Left kidney (tissue), 8 donors: ENCODE measurements around the gene IP6K1. TPM values are rescaled to one million over a fixed set of nuclear protein-coding genes. Genes with fewer than 3 reads are reported as not detected.
"Not testable (repeated sequence)": the region's sequence is repeated elsewhere in the genome, so short reads cannot be mapped to it uniquely, and the experiment has no call there.

Experiments
- DNase-seq: peaks from one replicate; pipeline ENCODE4 v3.0.0-alpha.2; 2013
- long read RNA-seq, 8 donors: transcript quantifications; one replicate each; lab custom pipeline, GENCODE V29; 2026
- polyA plus RNA-seq: library from polyadenylated mRNA; unstranded; fragments of 120-200 nt; gene quantifications from one replicate; pipeline ENCODE4 v1.2.1, GENCODE V29; 2013; ENCODE audit not compliant: insufficient read length

The IP6K1 gene
- polyA plus RNA-seq, result 50.9 TPM
- long read RNA-seq, donor 1, full-length matches to known transcripts, result 18 of 30 reads
- long read RNA-seq, donor 1, partial matches to known transcripts, result 12 of 30 reads
- long read RNA-seq, donor 1, other reads (novel, unspliced or antisense), result 0 of 30 reads
- long read RNA-seq, donor 2, full-length matches to known transcripts, result 18 of 18 reads
- long read RNA-seq, donor 2, partial matches to known transcripts, result 0 of 18 reads
- long read RNA-seq, donor 2, other reads (novel, unspliced or antisense), result 0 of 18 reads
- long read RNA-seq, donor 3, full-length matches to known transcripts, result 4 of 4 reads
- long read RNA-seq, donor 3, partial matches to known transcripts, result 0 of 4 reads
- long read RNA-seq, donor 3, other reads (novel, unspliced or antisense), result 0 of 4 reads
- long read RNA-seq, donor 4, partial matches to known transcripts, result 0 of 1 reads
- long read RNA-seq, donor 4, other reads (novel, unspliced or antisense), result 0 of 1 reads
- long read RNA-seq, donor 5, full-length matches to known transcripts, result 5 of 5 reads
- long read RNA-seq, donor 5, partial matches to known transcripts, result 0 of 5 reads
- long read RNA-seq, donor 5, other reads (novel, unspliced or antisense), result 0 of 5 reads
- long read RNA-seq, donor 6, full-length matches to known transcripts, result 8 of 8 reads
- long read RNA-seq, donor 6, partial matches to known transcripts, result 0 of 8 reads
- long read RNA-seq, donor 6, other reads (novel, unspliced or antisense), result 0 of 8 reads
- long read RNA-seq, donor 7, full-length matches to known transcripts, result 16 of 66 reads
- long read RNA-seq, donor 7, partial matches to known transcripts, result 24 of 66 reads
- long read RNA-seq, donor 7, other reads (novel, unspliced or antisense), result 26 of 66 reads
- long read RNA-seq, donor 8, full-length matches to known transcripts, result 7 of 7 reads
- long read RNA-seq, donor 8, partial matches to known transcripts, result 0 of 7 reads
- long read RNA-seq, donor 8, other reads (novel, unspliced or antisense), result 0 of 7 reads

DNA sequence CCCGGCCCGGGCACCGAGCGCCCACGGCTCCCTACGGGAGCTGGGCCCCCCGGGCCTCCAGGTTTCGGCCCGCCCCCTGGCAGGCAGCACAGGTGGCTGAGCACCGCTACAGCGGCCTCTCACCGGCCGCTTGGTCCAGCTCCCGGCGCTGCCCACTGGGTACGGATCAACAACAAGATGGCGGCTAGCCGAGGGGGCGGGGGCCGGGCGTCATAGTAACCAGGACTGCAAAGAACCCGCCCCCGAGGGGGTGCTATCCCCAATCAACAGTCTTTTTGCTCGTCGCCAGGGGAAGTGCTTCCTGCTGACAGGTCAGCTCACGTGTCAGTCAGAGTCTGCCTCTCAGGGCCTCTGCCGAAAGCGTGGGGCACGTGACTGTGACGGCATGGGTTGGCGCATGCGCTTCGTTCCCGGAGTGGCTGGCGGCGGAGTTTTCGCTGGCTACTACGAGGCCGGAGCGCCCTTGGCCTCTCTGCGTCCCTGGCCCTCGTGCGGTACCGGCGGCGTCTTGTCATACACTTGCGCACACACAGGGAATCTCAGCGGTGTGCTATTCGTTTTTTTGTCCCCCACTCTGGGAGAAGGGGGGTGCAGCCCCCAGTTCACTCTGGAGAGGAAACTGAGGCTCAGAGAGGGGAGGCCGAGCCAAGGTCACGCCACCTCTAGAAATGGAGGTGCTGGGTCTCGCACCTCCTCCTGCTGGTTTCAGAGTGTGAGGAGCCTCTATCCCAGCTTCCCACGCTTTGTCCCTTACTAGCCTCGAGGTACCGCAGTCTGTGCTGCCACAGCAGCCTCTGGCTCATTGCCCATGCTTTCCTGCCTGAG is at the start of gene IP6K1:
Gene IP6K1, minus strand, starts transcription at position 186 of the 825 bp plus-strand sequence. CDS start 38,502 bp downstream, outside the sequence.
- peak; percentile 100 for DNase-seq

DNA sequence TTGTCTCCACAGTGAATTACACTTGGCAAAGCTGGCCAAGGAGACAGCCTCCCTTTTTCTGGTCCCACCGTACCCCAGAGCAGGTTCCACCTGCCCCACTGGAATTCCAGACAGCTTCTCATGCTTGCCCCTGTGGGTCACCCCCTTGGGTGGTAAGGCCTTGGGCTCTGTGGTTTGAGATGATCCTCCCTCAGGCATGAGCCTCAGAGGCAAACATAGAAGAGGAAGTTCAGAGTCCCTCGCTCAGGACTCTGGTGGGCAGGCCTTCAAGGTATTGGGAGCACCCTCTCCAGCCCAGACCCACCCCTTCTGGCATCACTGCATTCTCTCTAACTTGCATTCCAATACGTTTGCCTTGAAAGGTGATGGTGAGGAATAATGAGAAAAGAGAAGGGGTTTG is 45.0 kb upstream of the IP6K1 start:
- DNase-seq, result no peak

GRCh38 chr3:49826016-49826415 is 39.7 kb upstream of the IP6K1 start:
- DNase-seq, result no peak

DNA sequence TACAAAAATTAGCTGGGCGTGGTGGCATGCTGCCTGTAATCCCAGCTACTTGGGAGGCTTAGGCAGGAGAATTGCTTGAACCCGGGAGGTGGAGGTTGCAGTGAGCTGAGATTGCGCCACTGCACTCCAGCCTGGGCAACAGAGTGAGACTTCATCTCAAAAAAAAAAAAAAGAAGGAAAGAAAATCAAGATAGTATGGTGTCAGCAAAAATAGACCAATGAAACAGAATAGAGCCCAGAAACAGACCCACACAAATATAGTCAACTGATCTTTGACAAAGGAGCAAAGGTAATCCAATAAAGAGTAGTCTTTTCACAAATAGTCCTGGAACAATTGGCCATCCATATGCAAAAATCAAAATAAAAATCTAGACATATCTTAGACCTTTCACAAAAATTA is 36.8 kb upstream of the IP6K1 start:
- not testable (repeated sequence) for DNase-seq

- peak; percentile 67 for DNase-seq
These were observed 27.3 kb upstream of the IP6K1 start, which contains the start of gene UBA7 for GRCh38 chr3:49813497-49814174. TSS of gene UBA7 (minus strand) at chr3:49813953. CDS start at chr3:49813787, 166 bp downstream.

DNA sequence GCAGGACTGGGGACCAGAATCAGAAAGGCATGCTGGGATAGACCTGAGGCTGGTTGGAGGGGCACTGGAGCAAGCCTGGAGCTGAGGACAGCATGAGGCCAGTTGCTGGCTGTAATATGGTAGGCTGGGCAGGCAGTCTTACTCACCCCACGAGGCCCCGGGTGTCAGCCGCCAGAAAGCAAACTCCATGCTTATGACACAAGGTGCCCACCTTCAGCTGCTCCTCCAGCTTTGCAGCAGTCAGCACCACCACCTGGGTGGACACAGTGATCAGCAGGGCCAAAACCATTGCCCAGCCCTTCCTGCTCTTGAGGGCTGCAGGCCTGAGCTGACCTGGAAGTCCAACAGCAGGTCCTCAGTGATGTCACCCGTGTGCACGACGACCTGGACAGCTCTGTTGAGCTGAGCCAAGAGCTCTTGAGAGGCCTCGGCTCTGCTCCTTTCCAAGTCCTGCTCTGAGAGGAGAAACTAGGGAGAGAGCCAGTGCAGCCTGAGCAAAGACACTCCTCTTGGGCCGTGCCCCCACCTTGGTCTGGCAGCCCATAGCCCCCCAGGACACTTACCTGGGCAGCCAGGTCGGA is 26.7 kb upstream of the IP6K1 start:
- no peak for DNase-seq

DNA sequence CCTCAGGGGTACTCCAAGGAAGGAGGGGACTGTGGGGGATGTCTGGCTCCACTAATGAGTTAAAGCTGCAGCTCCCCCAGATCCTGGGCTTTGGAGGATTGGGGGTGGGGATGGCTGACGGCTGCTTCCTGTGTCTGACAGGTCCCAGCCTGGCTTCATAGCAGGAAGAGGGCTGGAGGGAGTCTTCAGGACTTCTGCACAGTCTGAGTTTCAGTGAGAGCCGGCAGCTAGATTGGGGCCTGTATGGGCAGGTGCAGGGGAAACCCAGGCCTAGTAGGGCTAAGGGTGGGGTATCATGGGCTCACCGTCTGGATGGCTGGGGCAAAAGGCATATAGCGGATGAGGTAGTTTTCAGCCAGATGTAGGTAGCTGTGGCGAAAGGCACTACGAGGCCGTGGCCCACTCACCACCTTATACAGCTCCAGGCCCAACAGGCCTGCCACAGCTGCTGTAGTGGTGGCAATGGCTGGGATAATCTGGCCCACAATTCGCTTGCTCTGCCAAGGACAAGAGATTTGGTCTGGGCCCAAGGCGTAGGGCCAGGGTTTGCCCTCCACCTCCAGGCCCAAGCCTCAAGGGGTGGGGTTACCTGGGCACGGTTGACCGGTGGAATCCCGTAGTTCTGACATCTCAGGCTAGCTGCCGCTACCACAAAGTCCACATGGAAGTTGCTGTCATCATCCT is 21.2 kb upstream of the IP6K1 start:
- DNase-seq, result no peak

DNA sequence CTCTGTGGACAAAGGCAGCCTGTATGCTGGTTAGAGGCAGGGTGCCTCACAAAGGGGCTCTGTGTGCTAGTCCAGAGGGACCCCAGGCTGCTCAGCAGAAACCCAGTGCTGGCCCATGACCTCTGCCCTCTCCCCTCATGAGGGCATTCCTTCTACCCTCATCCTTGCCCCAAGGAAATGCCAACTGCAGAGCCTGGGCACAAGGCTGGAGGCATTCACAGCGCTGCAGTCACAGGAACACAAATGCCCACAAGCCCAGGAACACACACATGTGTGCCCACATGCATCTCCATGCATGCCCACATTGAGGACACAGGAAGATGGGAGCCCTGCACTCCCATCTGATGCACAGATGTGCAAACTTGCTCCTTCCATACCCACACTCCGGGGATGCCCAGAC is 20.5 kb upstream of the IP6K1 start:
- no peak for DNase-seq

GRCh38 chr3:49805897-49806701 is 19.8 kb upstream of the IP6K1 start:
- peak; percentile 85 for DNase-seq

DNA sequence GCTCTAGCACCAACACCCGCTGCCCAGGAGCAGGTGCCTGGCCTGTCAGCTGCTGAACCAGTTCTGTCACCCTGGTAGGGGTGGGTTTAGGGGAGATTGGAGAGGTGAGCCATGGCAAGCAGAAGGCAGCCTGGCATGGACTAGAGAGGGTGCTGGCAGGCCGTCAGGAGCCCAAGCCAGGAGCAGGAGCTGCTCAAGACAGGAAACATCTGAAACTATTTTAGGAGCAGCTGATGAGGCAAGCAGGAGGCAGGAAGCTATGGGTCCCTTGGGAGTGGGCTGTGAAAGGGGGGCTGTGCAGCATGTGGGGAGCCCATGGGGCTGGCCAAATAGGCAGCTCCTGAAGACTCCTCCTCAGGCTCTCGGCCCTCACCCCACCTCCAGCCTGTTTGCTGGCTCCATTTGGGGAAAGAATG is 19.0 kb upstream of the IP6K1 start:
- DNase-seq, result peak; percentile 75

DNA sequence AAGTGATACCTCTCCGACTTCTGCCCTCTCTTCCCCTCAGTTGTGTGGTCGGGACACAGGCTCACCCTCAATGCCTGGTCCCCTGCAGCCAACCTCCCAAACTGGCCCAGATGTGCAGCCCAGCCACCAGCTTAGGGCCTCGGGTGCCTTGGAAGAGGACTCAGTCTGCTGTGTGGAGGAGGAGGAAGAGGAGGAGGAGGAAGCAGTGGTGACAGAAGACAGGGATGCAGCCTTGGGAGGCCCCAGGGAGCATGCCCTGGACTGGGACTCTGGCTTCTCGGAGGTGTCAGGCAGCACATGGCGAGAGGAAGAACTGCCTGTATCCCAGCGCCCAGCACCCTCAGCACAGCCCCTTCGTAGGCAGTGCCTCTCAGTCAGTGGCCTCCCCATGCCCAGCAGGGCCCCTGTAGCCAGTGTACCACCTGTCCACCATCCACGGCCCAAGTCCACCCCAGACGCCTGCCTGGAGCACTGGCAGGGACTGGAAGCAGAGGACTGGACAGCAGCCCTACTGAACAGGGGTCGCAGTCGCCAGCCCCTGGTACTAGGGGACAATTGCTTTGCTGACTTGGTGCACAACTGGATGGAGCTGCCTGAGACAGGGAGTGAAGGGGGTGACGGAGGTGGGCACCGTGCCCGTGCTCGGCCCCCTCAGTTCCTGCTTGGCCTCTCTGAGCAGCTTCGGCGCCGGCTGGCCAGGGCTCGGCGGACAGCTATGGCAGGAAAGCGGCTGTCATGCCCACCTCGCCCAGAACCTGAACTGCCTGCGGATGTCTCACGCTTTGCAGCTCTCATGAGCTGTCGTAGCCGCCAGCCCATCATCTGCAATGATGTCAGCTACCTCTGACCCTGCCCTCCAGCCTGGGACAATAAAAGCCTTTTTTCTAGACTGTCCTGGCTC is 18.0 kb upstream of the IP6K1 start:
- no peak for DNase-seq

DNA sequence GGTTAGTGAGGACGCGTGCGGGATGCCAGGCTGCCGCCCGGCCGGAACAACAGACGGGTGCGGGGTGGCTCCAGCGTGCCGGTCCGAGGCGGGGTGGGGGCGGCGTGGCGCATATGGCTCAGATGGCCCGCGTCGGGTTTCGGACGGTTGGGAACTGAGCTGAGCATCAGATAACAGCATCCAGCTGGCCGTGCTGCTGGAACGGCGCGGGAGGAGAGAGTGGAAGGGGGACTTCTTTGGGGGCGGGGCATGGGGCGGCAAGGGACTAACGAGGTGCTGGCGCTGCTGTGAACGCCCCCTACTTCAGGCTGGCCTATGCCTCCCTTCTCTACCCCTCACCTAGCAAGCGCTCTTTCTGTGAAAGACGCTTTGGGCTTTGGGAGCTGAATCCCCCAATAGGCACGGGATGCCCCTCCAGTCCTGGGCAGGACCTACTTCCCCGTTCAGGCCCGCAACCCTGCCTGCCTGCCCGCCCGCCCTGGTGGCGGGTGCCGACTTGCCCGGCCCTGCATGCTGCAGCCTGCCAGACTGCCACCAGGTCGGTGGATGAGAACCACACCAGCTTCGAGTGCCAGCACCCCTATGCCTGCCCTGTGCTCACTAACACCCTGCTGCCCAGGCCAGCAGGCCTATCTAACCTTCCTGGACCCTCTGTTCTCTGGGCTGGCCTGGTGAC is 17.3 kb upstream of the IP6K1 start:
- no peak for DNase-seq

- DNase-seq, result peak; percentile 86
These were observed 16.6 kb upstream of the IP6K1 start, which contains the start of gene INKA1 for GRCh38 chr3:49802719-49803464. TSS of gene INKA1 (plus strand) at chr3:49803261. CDS start at chr3:49803393, 132 bp downstream.

DNA sequence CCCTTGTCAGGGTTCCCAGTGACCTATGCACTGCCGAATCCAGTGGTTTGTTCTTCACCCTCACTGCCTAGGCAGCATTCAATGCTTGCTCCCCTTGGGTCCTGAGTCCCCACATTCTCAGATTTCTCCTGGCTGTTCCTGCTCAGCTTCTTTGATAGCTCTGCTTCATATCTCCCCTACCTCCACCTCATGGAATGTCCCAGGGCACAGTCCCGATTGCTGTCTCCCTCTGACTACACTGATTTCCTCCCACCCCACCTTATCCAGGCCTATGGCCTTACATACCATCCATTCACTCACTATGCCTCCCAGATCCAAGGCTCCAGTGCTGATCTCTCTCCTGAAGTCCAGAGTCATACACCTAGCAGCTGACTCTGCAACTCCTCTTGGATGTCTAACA is 14.8 kb upstream of the IP6K1 start:
- DNase-seq, result no peak

GRCh38 chr3:49799761-49800160 is 13.4 kb upstream of the IP6K1 start, which contains the start of gene CDHR4:
TSS of gene CDHR4 (minus strand) at chr3:49799873. CDS start at chr3:49799812, 61 bp downstream.
- no peak for DNase-seq

DNA sequence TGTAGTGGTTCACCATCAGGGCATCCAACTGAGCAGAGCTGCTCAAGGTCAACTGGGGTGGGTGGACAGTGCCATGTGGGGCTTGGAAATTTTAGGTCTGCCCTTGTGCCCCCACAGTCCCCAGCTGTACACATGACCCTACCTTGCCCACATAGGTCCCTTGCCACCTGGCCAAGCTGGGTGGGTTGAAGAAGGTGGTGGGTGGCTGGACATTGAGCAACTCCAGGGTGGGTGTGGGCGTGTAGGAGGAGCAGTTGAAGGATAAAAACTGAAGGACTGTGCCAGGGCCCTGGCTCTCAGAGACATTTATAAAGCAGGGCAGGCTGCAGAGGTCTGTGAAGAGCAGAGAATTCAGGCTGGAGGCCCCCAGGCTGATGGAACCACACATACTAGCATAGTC is 12.8 kb upstream of the IP6K1 start:
- DNase-seq, result no peak
